Liver (tissue), 3 donors: ENCODE results near the gene SGCD.

ENCODE experiments used
- CTCF ChIP-seq: fragments of 150-350 bp; IDR thresholded peaks from 2 replicates; pipeline ENCODE4 v1.5.1; 2017; ENCODE audit warnings: improper control_type of control experiment, low read depth, low read length; ENCODE audit not compliant: missing input control
- GABPA ChIP-seq, 2 donors: IDR thresholded peaks in 1 of 2; conservative IDR thresholded peaks in 1 of 2; 2 replicates each; pipeline ENCODE4 v1.6.1; 2016; ENCODE audit warnings: antibody characterized with exemption in 2 of 2, mild to moderate bottlenecking in 1 of 2, moderate library complexity in 1 of 2
- MAX ChIP-seq: IDR thresholded peaks from 2 replicates; pipeline ENCODE4 v1.6.1; 2016; ENCODE audit warnings: antibody characterized with exemption
- RAD21 ChIP-seq, 2 donors: IDR thresholded peaks; 2 replicates each; pipeline ENCODE4 v1.6.1; 2016; ENCODE audit warnings: antibody characterized with exemption in 2 of 2, mild to moderate bottlenecking in 2 of 2
- TAF1 ChIP-seq: conservative IDR thresholded peaks from 2 replicates; pipeline ENCODE4 v1.6.1; 2016; ENCODE audit warnings: antibody characterized with exemption, mild to moderate bottlenecking
- donor health status: healthy.
- donor health status: healthy.

- TF ChIP-seq MAX (no peak), RAD21 (IDR thresholded peaks at IDR 0.05) (no peak), TAF1 (no peak), CTCF (no peak), GABPA (IDR thresholded peaks at IDR 0.05 in 1 of 2, conservative IDR thresholded peaks at IDR 0.05 in 1 of 2) (no peak)
Measured at GRCh38 chr5:156800929-156801328, 474.0 kb downstream of the SGCD start.
